GM13977 (cell line): ENCODE results near the gene CFAP69.

Experiments used
- DNase-seq: peaks from one replicate; pipeline ENCODE4 v3.0.0; 2012; ENCODE audit warnings: low spot score
- in situ Hi-C: fragments of 300-500 bp; cut with MboI; formaldehyde crosslinking; loops from one replicate; pipeline ENCODE4 v1.12.0; 2022; ENCODE audit warnings: low sequenced_read_pairs, low pct_unique_long_range_greater_than_20kb, mixed read lengths, inconsistent platforms; ENCODE audit not compliant: unreplicated experiment
- TF ChIP-seq, protein P1 (sequence below): IDR thresholded peaks from 2 replicates; pipeline ENCODE4 v1.5.1; 2012; ENCODE audit warnings: mild to moderate bottlenecking, control low read depth; ENCODE audit not compliant: insufficient read depth; ENCODE audit errors: extremely low read depth, missing control alignments

The CFAP69 gene

DNA sequence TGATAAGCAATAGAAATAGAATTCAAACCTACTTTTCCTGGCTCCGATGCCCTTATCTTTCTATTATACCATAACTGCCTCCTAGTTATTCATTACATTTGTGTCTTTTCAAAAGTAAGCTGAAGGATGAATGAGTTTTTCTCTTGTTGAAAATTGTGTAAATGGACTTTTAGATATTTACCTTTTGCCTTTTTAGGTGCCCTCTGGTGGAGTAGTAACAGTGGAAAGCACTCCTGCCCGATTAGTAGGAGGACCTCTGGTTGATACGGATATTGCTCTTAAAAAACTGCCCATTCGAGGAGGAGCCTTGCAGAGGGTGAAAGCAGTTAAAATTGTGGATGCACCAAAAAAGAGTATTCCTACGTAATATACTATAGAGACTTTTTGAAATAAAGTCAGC is 64.9 kb downstream of the CFAP69 start:
- in situ Hi-C loops = no loop called here
- DNase-seq = no peak
- TF ChIP-seq, protein P1, sequence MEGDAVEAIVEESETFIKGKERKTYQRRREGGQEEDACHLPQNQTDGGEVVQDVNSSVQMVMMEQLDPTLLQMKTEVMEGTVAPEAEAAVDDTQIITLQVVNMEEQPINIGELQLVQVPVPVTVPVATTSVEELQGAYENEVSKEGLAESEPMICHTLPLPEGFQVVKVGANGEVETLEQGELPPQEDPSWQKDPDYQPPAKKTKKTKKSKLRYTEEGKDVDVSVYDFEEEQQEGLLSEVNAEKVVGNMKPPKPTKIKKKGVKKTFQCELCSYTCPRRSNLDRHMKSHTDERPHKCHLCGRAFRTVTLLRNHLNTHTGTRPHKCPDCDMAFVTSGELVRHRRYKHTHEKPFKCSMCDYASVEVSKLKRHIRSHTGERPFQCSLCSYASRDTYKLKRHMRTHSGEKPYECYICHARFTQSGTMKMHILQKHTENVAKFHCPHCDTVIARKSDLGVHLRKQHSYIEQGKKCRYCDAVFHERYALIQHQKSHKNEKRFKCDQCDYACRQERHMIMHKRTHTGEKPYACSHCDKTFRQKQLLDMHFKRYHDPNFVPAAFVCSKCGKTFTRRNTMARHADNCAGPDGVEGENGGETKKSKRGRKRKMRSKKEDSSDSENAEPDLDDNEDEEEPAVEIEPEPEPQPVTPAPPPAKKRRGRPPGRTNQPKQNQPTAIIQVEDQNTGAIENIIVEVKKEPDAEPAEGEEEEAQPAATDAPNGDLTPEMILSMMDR = no peak

DNA sequence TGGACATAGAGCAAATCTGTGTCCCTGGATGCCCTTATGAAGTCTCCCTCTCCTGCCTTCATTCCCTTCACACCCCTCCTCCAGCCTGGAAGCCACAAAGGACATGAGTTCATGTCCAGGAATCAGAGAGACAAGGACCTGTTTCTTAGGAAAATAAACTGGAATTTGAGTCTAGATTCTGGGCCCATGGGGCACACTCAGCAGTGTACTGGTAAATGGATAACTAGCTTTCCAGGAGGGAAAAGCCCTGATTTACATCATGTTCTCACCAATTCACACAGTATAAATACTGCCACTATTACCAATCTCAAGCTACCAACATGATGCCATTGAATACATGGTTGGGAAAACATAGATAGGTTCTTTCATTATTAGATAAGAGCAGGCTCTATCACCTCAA is 66.2 kb downstream of the CFAP69 start:
- DNase-seq = no peak
- in situ Hi-C loops = no loop called here
- TF ChIP-seq, protein P1 = no peak

DNA sequence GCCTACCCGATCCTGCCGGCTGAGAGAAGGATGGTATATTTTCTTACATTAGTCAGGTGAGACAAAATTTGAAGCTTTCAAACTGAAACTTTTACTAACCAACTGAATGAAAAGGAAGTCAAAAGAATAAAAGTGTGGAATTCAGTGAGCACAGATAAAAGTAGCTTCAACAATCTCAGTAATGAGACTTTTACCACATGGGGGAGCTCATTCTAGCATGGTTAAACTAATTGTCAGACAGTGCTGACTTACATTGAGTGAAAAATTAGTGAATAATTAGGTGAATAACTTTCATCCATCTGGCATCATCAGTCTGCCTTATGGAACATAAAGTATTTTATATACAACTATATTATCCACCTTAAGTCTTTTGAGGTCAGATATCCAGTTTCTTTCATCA is 67.8 kb downstream of the CFAP69 start:
- DNase-seq = no peak
- TF ChIP-seq, protein P1 = peak; percentile 45
- in situ Hi-C loops = no loop called here

DNA sequence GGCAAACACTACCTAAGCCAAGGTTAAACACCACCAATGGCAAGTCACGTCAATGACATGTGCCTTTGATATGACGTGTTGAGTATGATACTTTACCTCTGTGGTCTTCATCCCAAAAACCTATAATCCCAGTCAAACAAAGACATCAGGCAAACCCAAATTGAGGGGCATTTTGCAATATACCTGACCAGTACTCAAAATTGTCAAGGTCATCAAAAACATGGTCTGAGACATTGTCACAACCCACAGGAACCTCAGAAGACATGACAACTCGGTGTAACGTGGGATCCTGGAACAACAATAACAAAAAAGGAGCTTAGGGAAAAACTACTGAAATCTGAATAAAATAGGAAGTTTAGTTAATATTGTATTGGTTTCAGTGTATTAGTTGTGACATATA is 68.9 kb downstream of the CFAP69 start:
- TF ChIP-seq, protein P1 = no peak
- in situ Hi-C loops = no loop called here
- no peak for DNase-seq

GRCh38 chr7:90320014-90320413 is 75.0 kb downstream of the CFAP69 start:
- TF ChIP-seq, protein P1 = no peak
- DNase-seq = no peak
- in situ Hi-C loops = no loop called here

- TF ChIP-seq, protein P1 = no peak
- DNase-seq = peak; percentile 13
- in situ Hi-C loops = no loop called here
These were observed 75.4 kb downstream of the CFAP69 start for GRCh38 chr7:90320418-90320800.

- DNase-seq = peak; percentile 22
- in situ Hi-C loops = no loop called here
- TF ChIP-seq, protein P1 = no peak
These were observed 76.0 kb downstream of the CFAP69 start, which contains the start of gene FAM237B for GRCh38 chr7:90320801-90321494. Gene FAM237B, minus strand, starts transcription at chr7:90321304. Its CDS starts 1,556 bp downstream, at chr7:90319748.
